NCI-H1930 (cell line): Measurements from ENCODE around the gene BIRC7.
"Not testable (repeated sequence)": the region's sequence is repeated elsewhere in the genome, so short reads cannot be mapped to it uniquely, and the experiment has no call there.

Source experiments
- DNase-seq, 2 experiments: peaks; one replicate each; lab custom pipeline; 2025; lab: John Stamatoyannopoulos, UW

BIRC7 gene

DNA sequence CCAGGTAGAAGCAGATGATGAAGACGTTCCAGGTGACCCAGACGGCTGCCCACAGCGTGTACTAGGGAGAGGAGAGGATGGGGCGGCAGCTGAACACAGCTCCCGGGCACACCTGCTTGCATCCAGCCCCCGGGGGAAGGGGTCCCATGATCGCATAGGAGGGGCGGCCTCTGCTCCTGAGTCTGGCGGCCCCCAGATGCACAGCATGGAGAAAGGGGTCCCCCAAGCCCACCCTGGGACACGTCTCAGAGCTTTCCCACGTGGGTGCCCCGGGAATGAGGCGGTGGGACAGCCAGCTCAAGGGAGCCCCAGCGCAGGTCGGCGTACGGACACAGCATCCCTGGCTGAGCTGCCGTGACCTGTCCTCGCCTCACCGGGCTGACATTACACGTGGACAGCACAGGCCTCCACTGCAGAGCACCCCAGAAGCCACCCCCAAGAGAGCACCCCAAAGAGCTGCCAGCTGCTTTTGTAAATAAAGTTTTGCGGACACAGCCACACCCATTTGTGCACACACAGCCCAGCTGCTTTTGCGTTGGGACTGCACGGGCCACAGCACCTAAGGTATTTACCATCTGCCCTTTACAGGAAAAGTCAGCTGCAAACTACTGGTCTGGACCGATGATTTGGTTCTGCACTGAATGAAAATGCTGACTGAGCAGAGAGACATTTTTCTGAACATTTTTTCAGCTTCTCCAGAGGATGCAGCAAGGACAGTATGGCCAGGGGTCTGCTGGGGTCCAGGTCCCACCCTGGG lies 13.3 kb downstream of the BIRC7 start:
- DNase-seq, result no peak

DNA sequence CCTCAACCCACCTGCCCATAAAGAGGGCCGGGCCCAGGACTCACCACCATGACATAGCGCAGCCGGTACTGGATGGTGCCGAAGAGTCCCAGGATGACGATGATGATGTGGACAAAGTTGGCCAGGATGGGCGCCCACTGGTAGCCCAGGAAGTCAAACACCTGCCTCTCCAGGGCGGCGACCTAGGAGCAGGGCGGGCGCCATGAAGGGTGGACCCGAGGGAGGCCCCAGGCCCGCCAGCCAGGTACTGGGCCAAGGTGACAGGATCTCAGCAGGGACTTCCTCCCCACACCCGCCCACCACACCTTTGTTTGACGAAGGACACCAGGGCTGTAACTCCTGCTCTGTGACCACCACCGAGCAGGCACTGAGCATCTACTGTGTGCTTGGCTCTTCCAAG lies 14.2 kb downstream of the BIRC7 start:
- no peak for DNase-seq

- not testable (repeated sequence) for DNase-seq
These were observed 15.6 kb downstream of the BIRC7 start for GRCh38 chr20:63251350-63251749.

- DNase-seq, result no peak
These were observed 16.6 kb downstream of the BIRC7 start for GRCh38 chr20:63252284-63252711.

DNA sequence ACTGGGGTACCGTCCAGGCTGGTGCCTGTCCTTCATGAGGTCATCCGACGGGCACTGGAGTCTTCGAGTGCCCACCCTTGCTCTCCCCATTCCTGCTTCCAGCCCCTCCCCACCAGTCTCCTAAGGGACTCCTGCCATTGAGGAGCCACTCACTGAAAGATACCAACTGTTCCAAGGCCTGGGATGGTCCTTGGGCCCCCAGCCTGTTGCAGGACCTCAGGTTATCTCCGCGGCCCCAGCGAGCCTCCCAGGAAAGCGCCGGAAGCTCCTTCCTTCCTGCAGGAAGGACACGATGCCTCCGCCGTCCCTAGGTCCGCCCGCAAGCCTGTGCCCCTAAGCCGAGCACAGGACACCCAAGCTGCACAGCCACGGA lies 17.3 kb downstream of the BIRC7 start:
- DNase-seq, result no peak

DNA sequence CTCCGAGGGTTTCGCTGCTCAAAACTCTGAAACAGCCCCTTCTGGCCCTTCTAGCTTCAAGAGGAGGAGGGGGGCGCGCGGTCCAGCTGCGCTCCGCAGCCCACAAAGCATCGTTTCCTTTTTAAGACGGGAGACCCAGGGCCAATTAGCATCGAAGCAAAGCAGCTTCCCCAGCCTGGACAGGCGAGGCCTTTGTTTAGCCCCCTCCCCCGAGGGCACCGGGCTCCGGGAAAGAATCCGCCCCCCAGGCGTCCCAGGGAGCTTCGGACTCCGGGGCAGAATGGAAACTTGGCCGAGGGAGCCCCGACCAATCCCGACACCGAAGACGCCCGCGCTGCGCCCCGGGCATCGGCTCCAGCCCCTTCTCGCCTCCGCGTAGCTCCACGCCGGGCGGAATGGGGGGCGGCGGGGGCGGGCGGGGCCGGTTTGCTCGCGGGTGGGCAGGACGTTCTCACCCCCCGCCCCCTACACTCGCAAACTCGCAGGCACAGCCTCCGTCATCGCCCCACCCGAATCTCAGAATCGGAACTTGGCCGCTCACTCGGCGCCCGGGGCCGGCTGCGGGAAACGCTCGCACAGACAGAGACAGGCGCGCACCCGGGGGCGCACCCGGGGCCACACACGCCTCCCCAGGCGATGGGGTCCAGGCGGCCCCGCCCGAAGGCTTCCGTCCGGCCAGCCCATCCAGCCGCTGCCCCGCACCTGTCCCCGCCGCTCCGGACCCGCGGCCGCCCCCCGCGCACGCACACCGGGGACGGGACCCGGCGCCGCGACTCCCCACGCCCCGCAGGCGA lies 17.9 kb downstream of the BIRC7 start:
- no peak for DNase-seq

GRCh38 chr20:63254232-63254605 lies 18.5 kb downstream of the BIRC7 start, which contains the start of gene NKAIN4:
Gene NKAIN4, minus strand, starts transcription at chr20:63254463. Its CDS starts 13 bp downstream, at chr20:63254450.
- no peak for DNase-seq

- peak; percentile 21 to 62 for DNase-seq
These were observed 19.1 kb downstream of the BIRC7 start for GRCh38 chr20:63254606-63255384.

- no peak for DNase-seq
These were observed 20.4 kb downstream of the BIRC7 start for GRCh38 chr20:63255931-63256704.

GRCh38 chr20:63256954-63257353 lies 21.2 kb downstream of the BIRC7 start:
- DNase-seq, result no peak

- DNase-seq, result no peak
These were observed 21.9 kb downstream of the BIRC7 start for GRCh38 chr20:63257629-63258028.

DNA sequence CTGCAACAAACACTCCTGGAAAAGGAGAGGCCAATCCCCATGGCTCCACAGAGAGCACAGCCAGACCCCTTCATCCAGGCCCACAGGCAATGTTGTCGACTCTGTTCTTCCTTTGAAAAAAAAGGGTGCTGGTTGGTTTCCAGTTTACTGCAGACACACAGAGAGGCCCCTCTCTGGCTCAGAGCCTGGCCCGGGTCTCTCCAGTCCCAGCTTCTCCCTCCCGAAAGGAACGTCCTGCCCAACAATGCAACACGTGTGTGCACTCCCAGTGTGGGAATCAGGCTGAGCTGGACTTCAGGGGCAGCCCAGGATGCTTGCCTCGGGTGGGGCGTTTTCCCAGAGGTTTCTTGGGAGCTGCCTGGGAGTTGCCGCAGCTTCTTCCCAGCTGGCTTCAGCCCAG lies 23.1 kb downstream of the BIRC7 start:
- DNase-seq, result no peak

DNA sequence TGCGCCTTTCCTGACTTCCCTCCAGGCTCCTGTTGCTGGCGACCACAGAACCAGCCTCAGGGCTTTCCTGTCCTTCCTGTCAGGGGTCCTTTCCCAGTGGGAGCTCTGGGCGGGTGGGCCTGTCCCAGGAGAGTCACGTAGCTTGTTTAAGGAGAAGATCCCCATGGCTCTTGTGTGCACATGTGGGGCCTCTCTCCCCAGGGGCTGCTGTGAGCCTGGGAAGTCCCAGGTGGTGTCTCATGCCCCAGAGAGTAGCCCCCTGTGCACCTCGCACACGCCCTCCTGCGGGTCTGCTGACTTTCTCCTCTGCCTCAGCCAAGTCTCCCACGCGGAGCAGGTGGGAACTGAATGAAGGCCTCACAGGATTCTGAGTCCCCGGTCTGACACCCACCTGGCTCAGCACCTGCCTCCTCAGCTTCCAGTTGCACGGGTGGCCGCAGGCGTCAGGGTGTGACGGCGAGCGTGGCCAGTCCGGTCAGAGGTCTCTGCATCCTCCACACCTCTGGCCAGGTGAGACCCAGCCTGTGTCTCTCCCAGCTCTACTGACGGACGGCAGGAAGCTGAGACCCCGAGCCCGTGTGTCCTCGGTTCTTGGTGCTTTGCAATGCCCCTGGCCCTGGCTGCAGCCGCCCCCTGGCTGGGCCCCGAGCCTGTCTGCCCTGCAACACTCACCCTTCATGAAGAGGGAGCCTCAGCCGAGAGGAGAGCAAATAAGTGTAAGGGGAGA lies 24.2 kb downstream of the BIRC7 start:
- DNase-seq, result no peak

DNA sequence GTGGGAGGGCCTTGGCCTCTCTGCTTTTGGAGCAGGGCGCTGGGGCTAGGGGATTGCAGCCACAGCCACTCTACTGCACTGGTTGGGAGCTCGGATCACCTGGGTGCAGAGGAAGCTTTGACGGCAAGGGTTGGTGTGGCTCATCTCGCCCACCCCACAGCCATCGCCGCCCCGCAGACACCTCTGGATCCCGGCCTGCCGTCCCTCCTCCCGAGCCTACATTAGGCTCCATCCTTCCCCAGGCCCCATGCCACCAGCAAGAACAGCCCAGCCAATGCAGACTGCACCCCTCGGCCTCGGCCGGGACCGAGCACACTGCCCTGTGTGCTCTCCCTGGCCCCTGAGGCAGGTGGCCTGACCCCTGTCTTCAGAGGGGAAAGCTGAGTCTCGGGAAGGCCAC lies 24.8 kb downstream of the BIRC7 start:
- DNase-seq, result no peak

DNA sequence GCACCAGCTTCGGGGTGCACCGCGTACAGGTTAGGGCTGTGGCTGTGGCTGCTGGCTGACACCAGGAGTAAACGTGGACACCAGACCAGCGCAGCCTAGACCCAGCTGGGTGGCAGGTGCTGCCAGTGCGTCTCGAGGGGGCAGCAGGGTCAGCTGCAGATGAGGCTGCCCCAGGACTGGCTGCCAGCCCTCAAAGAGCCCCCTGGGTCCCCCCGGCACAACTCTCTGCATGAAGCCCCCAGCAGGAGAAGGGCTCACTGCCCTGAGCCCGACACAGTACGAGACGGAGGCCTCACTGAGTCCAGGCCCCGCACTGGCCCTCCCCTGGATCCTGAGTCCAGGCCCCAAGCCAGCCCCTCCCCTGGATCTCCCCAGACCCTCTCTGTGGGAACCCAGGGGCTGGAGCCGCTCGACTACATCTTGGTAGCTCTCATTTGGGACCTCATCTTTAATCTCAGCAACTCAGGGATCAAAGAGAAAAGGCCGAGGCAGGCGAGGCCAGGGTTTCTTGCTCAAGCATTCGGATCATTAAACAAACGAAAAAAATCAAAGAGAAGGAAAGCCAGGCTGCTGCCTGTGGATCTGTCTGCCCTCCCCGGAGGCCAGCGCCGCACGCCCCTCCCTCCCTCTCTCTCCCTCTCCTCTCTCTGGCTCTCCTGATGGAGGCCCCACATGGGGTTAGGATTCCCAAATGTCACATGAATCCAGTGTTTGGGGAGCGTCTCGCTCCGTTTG lies 25.5 kb downstream of the BIRC7 start:
- DNase-seq, result no peak

DNA sequence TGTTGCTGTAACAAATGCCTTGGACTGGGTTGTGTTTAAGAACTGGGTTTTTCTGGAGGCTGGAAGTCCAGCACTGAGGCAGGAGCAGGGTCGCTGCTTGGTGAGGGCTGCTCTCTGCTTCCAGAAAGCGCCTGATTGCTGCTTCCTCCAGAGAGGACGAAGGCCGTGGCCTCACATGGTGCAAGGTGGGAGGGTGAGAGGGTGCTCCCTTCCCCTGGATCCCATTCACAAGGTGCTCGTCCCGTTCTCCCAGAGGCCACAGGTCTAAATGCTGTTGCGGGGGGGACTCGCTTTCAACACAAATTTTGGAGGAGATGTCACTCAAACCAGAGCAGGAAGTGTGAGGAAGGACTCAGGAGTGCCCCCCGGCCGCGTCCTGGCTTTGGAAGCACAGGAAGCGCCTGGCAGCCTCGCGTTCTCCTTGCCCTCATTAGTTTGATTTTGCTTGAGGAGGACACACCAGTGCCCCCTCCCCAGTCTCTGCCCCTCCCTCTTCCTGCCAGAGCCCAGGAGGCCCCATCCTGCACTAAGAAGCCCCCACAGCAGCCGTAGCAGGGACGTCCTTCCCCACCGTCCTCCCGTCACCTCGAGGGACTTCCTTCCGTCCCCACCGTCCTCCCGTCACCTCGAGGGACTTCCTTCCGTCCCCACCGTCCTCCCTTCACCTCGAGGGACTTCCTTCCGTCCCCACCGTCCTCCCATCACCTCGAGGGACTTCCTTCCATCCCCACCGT lies 26.3 kb downstream of the BIRC7 start:
- DNase-seq, result no peak

DNA sequence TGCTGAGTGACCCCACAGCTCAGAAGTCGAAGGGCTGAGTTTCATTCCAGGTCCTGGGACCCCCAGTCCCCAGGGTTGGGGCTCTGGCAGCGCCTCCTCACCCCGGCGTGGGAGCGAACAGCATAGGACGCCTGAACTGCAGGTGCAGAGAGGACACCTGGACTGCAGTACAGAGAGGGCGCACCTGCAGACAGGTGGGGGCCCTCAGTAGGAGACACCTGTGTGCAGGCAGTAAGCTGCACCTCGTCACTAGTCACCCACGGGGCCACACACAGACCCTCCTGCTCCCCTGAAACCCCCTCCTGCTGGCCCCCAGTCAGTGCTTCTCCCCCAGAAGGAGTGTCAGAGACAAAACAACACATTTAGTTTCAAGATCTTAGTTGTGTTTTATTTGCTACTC lies 27.1 kb downstream of the BIRC7 start:
- DNase-seq, result no peak

DNA sequence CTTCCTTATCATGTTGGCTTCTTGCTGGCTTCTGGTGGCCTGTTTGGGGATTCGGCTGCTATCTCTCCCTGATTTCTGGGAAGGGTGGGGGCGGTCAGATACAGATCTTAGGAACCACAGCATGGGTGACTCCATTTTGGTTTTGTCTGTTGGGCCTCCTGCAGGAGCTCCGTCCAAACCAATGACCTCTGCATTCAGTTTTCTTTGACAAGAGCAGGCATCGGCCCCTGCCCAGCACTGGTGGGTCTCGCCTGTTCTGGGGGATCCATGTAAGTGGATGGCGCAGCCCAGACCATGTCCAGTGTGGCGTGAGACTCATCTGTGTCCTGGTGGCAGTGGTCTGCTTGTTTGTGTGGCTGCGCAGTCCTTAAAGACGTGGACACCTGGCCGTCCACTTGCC lies 28.3 kb downstream of the BIRC7 start:
- no peak for DNase-seq

DNA sequence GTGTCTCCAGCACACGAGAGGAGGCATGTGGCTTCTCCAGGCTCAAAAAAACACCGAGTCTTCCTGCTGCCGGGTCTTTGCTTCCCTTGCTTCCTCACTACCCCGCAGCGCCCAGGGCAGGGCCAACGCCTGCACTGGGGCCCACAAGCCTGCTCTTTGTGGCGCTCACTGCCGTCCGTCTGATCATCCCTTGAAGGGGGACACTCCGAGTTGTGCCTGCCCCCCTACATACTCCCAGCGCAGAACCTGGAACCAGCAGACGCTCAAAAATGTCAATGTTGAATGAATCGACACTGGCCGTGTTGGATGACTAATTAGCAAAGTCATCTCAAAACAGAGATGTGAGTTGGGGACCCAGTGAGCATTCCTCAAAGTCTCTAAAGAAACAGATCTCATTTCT lies 28.8 kb downstream of the BIRC7 start:
- DNase-seq, result no peak
